ENCODE results near the gene NTN1. TPM values are rescaled to one million over a fixed set of nuclear protein-coding genes. Genes with fewer than 3 reads are reported as not detected.

Gene NTN1
- total RNA-seq, 1 experiment from 2014 or later, result 4.2 TPM

DNA sequence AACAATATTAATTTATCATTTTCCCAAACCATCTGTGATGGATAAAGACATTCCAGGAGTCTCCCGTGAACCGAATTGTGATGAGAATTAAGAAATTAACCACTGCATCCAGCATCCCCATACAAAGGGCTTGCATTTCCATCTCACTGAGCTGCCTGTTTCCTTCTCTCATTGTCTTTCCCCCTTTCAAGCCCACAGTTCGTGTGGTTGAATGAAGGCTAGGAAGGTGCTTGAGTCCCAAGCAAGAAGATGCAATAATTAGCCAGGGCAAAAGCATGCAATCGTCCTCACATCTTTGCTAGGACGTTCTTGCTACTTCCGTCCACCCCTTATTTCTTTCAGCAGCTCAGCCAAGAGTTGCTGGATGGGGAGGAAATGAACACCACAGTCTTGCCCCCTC lies 146.1 kb downstream of the NTN1 start:
- no peak overlapping the region for H3K4me2 ChIP-seq (ENCODE audit: low read length)
- no TSS peak for BruUV-seq (replicated peaks)
- RAD21 ChIA-PET (ENCODE audit: low non-redundant PET in 1 of 2, low total read pairs in 2 of 2, uncharacterized antibody in 2 of 2, unreplicated experiment in 2 of 2), result no interaction called here
- H3K9ac ChIP-seq (ENCODE audit: low read length), result no peak overlapping the region
- peaks cover 0 to 21% of the 10 kb centered on the region in 2 experiments; a peak in 2 of 4 replicates for H3K4me1 ChIP-seq (ENCODE audit: control insufficient read depth in 1 of 2, insufficient read depth in 2 of 2, low read length in 2 of 2)
- intact Hi-C loops (cut with micrococcal nuclease), result no loop called here
- H4K20me1 ChIP-seq (ENCODE audit: insufficient read depth), result no peaks in the 10 kb centered on the region
- no peak for ATAC-seq
- H3K27me3 ChIP-seq (ENCODE audit: insufficient read depth, low read length), result no peaks in the 10 kb centered on the region
- POLR2A ChIA-PET, result no interaction called here
- TF ChIP-seq, protein P1, sequence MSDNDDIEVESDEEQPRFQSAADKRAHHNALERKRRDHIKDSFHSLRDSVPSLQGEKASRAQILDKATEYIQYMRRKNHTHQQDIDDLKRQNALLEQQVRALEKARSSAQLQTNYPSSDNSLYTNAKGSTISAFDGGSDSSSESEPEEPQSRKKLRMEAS (IDR thresholded peaks at IDR 0.05), result no peak
- TF ChIP-seq POLR2A (IDR thresholded peaks at IDR 0.05; ENCODE audit: borderline replicate concordance, extremely low read depth, insufficient read depth, insufficient read length) (no peak), TCF7L2 (IDR thresholded peaks at IDR 0.05; ENCODE audit: borderline replicate concordance, extremely low read depth, insufficient read depth, insufficient read length) (no peak), EZH2phosphoT487 (IDR thresholded peaks at IDR 0.05; ENCODE audit: borderline replicate concordance) (no peak), JUND (IDR thresholded peaks at IDR 0.05) (no peak), EGR1 (IDR thresholded peaks at IDR 0.05; ENCODE audit: low read depth) (no peak), SIN3A (IDR thresholded peaks at IDR 0.05; ENCODE audit: low read depth) (no peak), ZNF274 (IDR thresholded peaks at IDR 0.05; ENCODE audit: low read depth, low read length) (no peak), CBX3 (IDR thresholded peaks at IDR 0.05; ENCODE audit: low read depth) (no peak), RAD21 (IDR thresholded peaks at IDR 0.05; ENCODE audit: low read depth) (no peak), SP1 (IDR thresholded peaks at IDR 0.05; ENCODE audit: low read depth) (no peak), EZH2 (IDR thresholded peaks at IDR 0.05) (no peak), ELF1 (IDR thresholded peaks at IDR 0.05; ENCODE audit: borderline replicate concordance, low read depth) (no peak), POLR2AphosphoS5 (IDR thresholded peaks at IDR 0.05; ENCODE audit: low read depth, low read length) (no peak), CEBPB (IDR thresholded peaks at IDR 0.05; ENCODE audit: low read depth) (no peak), YY1 (IDR thresholded peaks at IDR 0.05; ENCODE audit: extremely low read depth, insufficient replicate concordance, low read depth, low read length) (no peak)
- TF ChIP-seq, protein P2, sequence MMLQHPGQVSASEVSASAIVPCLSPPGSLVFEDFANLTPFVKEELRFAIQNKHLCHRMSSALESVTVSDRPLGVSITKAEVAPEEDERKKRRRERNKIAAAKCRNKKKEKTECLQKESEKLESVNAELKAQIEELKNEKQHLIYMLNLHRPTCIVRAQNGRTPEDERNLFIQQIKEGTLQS (IDR thresholded peaks at IDR 0.05), result no peak
- TF ChIP-seq, protein P3, sequence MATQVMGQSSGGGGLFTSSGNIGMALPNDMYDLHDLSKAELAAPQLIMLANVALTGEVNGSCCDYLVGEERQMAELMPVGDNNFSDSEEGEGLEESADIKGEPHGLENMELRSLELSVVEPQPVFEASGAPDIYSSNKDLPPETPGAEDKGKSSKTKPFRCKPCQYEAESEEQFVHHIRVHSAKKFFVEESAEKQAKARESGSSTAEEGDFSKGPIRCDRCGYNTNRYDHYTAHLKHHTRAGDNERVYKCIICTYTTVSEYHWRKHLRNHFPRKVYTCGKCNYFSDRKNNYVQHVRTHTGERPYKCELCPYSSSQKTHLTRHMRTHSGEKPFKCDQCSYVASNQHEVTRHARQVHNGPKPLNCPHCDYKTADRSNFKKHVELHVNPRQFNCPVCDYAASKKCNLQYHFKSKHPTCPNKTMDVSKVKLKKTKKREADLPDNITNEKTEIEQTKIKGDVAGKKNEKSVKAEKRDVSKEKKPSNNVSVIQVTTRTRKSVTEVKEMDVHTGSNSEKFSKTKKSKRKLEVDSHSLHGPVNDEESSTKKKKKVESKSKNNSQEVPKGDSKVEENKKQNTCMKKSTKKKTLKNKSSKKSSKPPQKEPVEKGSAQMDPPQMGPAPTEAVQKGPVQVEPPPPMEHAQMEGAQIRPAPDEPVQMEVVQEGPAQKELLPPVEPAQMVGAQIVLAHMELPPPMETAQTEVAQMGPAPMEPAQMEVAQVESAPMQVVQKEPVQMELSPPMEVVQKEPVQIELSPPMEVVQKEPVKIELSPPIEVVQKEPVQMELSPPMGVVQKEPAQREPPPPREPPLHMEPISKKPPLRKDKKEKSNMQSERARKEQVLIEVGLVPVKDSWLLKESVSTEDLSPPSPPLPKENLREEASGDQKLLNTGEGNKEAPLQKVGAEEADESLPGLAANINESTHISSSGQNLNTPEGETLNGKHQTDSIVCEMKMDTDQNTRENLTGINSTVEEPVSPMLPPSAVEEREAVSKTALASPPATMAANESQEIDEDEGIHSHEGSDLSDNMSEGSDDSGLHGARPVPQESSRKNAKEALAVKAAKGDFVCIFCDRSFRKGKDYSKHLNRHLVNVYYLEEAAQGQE (IDR thresholded peaks at IDR 0.05; ENCODE audit: low read depth), result no peak
- TF ChIP-seq, protein P4, sequence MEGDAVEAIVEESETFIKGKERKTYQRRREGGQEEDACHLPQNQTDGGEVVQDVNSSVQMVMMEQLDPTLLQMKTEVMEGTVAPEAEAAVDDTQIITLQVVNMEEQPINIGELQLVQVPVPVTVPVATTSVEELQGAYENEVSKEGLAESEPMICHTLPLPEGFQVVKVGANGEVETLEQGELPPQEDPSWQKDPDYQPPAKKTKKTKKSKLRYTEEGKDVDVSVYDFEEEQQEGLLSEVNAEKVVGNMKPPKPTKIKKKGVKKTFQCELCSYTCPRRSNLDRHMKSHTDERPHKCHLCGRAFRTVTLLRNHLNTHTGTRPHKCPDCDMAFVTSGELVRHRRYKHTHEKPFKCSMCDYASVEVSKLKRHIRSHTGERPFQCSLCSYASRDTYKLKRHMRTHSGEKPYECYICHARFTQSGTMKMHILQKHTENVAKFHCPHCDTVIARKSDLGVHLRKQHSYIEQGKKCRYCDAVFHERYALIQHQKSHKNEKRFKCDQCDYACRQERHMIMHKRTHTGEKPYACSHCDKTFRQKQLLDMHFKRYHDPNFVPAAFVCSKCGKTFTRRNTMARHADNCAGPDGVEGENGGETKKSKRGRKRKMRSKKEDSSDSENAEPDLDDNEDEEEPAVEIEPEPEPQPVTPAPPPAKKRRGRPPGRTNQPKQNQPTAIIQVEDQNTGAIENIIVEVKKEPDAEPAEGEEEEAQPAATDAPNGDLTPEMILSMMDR (IDR thresholded peaks at IDR 0.05 in 2 of 3, conservative IDR thresholded peaks at IDR 0.05 in 1 of 3; ENCODE audit: borderline replicate concordance in 1 of 3, insufficient read depth in 1 of 3, low read depth in 2 of 3, low read length in 2 of 3), result no peak
- TF ChIP-seq, protein P5, sequence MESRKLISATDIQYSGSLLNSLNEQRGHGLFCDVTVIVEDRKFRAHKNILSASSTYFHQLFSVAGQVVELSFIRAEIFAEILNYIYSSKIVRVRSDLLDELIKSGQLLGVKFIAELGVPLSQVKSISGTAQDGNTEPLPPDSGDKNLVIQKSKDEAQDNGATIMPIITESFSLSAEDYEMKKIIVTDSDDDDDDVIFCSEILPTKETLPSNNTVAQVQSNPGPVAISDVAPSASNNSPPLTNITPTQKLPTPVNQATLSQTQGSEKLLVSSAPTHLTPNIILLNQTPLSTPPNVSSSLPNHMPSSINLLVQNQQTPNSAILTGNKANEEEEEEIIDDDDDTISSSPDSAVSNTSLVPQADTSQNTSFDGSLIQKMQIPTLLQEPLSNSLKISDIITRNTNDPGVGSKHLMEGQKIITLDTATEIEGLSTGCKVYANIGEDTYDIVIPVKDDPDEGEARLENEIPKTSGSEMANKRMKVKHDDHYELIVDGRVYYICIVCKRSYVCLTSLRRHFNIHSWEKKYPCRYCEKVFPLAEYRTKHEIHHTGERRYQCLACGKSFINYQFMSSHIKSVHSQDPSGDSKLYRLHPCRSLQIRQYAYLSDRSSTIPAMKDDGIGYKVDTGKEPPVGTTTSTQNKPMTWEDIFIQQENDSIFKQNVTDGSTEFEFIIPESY (IDR thresholded peaks at IDR 0.05; ENCODE audit: extremely low read depth, insufficient replicate concordance, low read length), result no peak
- H3K9me2 ChIP-seq (ENCODE audit: insufficient read depth), result no peaks in the 10 kb centered on the region
- no peak for DNase-seq (ENCODE audit: low read depth, low spot score)
- CTCF ChIA-PET, result no interaction called here
- H3K79me2 ChIP-seq (ENCODE audit: insufficient read depth, low read length), result no peaks in the 10 kb centered on the region
- H3K9me3 ChIP-seq (ENCODE audit: control insufficient read depth in 1 of 2, insufficient read depth in 1 of 2, low read depth in 1 of 2, low read length in 2 of 2), result no peaks in the 10 kb centered on the region
- no peak overlapping the region for H2AFZ ChIP-seq (ENCODE audit: low read depth, low read length, poor library complexity, severe bottlenecking)
- no peaks in the 10 kb centered on the region for H3K36me3 ChIP-seq (ENCODE audit: control insufficient read depth in 1 of 2, insufficient read depth in 2 of 2, low read length in 2 of 2)
- no peak overlapping the region for H3K4me3 ChIP-seq (replicated peaks in 1 of 2; ENCODE audit: low read depth in 1 of 2, low read length in 2 of 2)
- H3K27ac ChIP-seq (ENCODE audit: low read depth, low read length), result no peak overlapping the region

All from HCT116 (cell line).